ENCODE measurements around the gene KCNK10. TPM values are rescaled to one million over a fixed set of nuclear protein-coding genes. Genes with fewer than 3 reads are reported as not detected.

Gene KCNK10
- polyA plus RNA-seq, 3 donors = 0.05 TPM; not detected in 2

- no peaks in the 10 kb centered on the region for H3K9me3 ChIP-seq (replicated peaks in 1 of 2; ENCODE audit: control insufficient read depth in 1 of 2, insufficient read depth in 1 of 2, low read length in 2 of 2)
- Mint-ChIP-seq H3K27ac (no peak overlapping the region), H3K4me3 (no peak overlapping the region), H3K36me3 (no peaks in the 10 kb centered on the region), H3K4me1 (peaks cover 4% of the 10 kb centered on the region), H3K9me3 (peaks cover 0 to 6% (median 0%) of the 10 kb centered on the region in 7 donors), H3K27me3 (ENCODE audit: low read depth in 3 of 3) (peaks cover 5 to 10% (median 7%) of the 10 kb centered on the region in 3 donors)
- no peak overlapping the region for H3K27ac ChIP-seq (ENCODE audit: low read depth in 1 of 2, low read length in 2 of 2)
- no peaks in the 10 kb centered on the region for H3K4me1 ChIP-seq (ENCODE audit: control insufficient read depth in 1 of 2, insufficient read depth in 2 of 2, low read length in 2 of 2)
- no peak for DNase-seq
- no peaks in the 10 kb centered on the region for H4K20me1 ChIP-seq (ENCODE audit: insufficient read depth, low read length)
- H3K9ac ChIP-seq (ENCODE audit: insufficient read depth, low read length, poor library complexity, severe bottlenecking) = no peak overlapping the region
- H3K4me2 ChIP-seq (replicated peaks; ENCODE audit: extremely low read depth, low read length, poor library complexity, severe bottlenecking) = no peak overlapping the region
- no peak for TF ChIP-seq CTCF (IDR thresholded peaks at IDR 0.05)
- no peak overlapping the region for H3K4me3 ChIP-seq (replicated peaks in 1 of 3; ENCODE audit: low read depth in 2 of 3, low read length in 3 of 3)
- no peaks in the 10 kb centered on the region for H3K36me3 ChIP-seq (replicated peaks in 1 of 2; ENCODE audit: control insufficient read depth in 1 of 2, insufficient read depth in 2 of 2, low read length in 2 of 2)
- no peak overlapping the region for H2AFZ ChIP-seq (ENCODE audit: insufficient read depth, low read depth, low read length, poor library complexity, severe bottlenecking)
- 86% methylated on average over 4 of the region's 4 CpGs for WGBS (ENCODE audit: insufficient coverage)
- H3K27me3 ChIP-seq (ENCODE audit: control insufficient read depth in 2 of 2, insufficient read depth in 2 of 2, low read length in 2 of 2) = no peaks in the 10 kb centered on the region
- intact Hi-C loops (cut with micrococcal nuclease) = no loop called here
- no peaks in the 10 kb centered on the region for H3K79me2 ChIP-seq (ENCODE audit: insufficient read depth, low read length)
Observed at GRCh38 chr14:88255798-88256197, 67.3 kb downstream of the KCNK10 start.

- intact Hi-C loops (cut with micrococcal nuclease) = no loop called here
- H3K4me1 Mint-ChIP-seq = peaks cover 4% of the 10 kb centered on the region
- Histone ChIP-seq H3K4me2 (replicated peaks; ENCODE audit: extremely low read depth, low read length, poor library complexity, severe bottlenecking) (no peak overlapping the region), H3K9ac (ENCODE audit: insufficient read depth, low read length, poor library complexity, severe bottlenecking) (no peak overlapping the region), H4K20me1 (ENCODE audit: insufficient read depth, low read length) (no peaks in the 10 kb centered on the region), H3K36me3 (replicated peaks in 1 of 2; ENCODE audit: control insufficient read depth in 1 of 2, insufficient read depth in 2 of 2, low read length in 2 of 2) (no peaks in the 10 kb centered on the region), H3K4me1 (ENCODE audit: control insufficient read depth in 1 of 2, insufficient read depth in 2 of 2, low read length in 2 of 2) (no peaks in the 10 kb centered on the region), H3K27me3 (ENCODE audit: control insufficient read depth in 2 of 2, insufficient read depth in 2 of 2, low read length in 2 of 2) (no peaks in the 10 kb centered on the region), H2AFZ (ENCODE audit: insufficient read depth, low read depth, low read length, poor library complexity, severe bottlenecking) (no peak overlapping the region), H3K4me3 (replicated peaks in 1 of 3; ENCODE audit: low read depth in 2 of 3, low read length in 3 of 3) (no peak overlapping the region), H3K27ac (ENCODE audit: low read depth in 1 of 2, low read length in 2 of 2) (no peak overlapping the region), H3K79me2 (ENCODE audit: insufficient read depth, low read length) (no peaks in the 10 kb centered on the region), H3K9me3 (replicated peaks in 1 of 2; ENCODE audit: control insufficient read depth in 1 of 2, insufficient read depth in 1 of 2, low read length in 2 of 2) (no peaks in the 10 kb centered on the region)
- H3K27me3 Mint-ChIP-seq (ENCODE audit: low read depth in 3 of 3) = peaks cover 7 to 10% (median 7%) of the 10 kb centered on the region in 3 donors
- H3K27ac Mint-ChIP-seq = no peak overlapping the region
- no peaks in the 10 kb centered on the region for H3K36me3 Mint-ChIP-seq
- no peak for DNase-seq
- no peak for TF ChIP-seq CTCF (IDR thresholded peaks at IDR 0.05)
- H3K9me3 Mint-ChIP-seq = peaks cover 0 to 6% (median 0%) of the 10 kb centered on the region in 7 donors
- H3K4me3 Mint-ChIP-seq = no peak overlapping the region
- WGBS (ENCODE audit: insufficient coverage) = no CpG with 5 or more reads among the region's 1 CpG
Observed at GRCh38 chr14:88255196-88255595, 67.9 kb downstream of the KCNK10 start.

All from CD14-positive monocyte (primary cell).